Breast epithelium (tissue), 3 donors: Measurements from ENCODE around the gene MBOAT1.

Source experiments
- CTCF ChIP-seq, 3 donors: fragments of 450-650 bp; IDR thresholded peaks; one replicate each; pipeline ENCODE4 v1.5.1; 2016 to 2017; ENCODE audit warnings: antibody characterized with exemption in 3 of 3, mild to moderate bottlenecking in 3 of 3, moderate library complexity in 3 of 3
- POLR2A ChIP-seq: fragments of 450-650 bp; IDR thresholded peaks from one replicate; pipeline ENCODE4 v1.6.1; 2016; ENCODE audit warnings: antibody characterized with exemption, mild to moderate bottlenecking, moderate library complexity
- POLR2AphosphoS5 ChIP-seq, 3 donors: sonication (generic); formaldehyde crosslinking; IDR thresholded peaks; one replicate each; pipeline ENCODE4 v1.6.1; 2017; ENCODE audit warnings: antibody characterized with exemption in 3 of 3

DNA sequence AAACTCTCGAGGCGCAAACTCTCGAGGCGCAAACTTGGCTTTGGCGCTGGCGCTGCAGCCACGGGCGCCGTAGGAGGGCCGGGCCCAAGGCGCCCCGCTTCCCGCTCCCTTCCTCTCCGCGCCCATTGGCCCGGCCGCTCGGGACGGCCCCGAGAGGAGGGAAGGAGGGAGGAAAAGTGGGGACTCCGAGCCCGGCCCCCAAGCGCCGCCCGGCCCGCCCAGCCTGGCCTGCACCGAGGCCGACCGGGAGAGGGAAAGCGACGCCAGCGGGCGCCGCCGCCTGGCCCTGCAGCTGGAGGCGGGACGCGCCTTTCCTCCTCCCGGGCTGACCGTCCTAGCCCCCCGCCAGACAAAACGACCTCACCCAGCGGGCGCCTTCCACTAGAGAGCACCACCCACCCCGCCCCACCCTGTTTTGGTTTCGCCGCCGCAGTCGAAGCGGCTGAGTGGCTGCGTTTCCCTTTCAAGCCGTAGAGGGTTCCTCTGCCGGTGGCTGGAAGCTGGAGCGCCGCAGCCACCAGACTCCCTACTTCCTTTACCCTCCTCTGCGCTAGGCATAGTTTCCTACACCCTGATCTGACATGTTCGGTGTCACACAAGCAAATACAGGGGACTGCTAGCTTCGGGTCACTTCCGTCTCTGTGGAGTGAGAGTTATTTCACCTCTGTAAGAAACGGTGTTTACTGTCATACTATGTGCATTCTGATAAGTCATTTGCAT lies at the start of gene MBOAT1:
- no peak for TF ChIP-seq CTCF (IDR thresholded peaks at IDR 0.05)
- TF ChIP-seq POLR2A, result peak; percentile 12
- TF ChIP-seq POLR2AphosphoS5 (IDR thresholded peaks at IDR 0.05), result peak; percentile 49 to 82 (median 63)
